K562 (cell line): Measurements from ENCODE around the gene ZNF616. TPM values are rescaled to one million over a fixed set of nuclear protein-coding genes. Genes with fewer than 3 reads are reported as not detected.
A peak's percentile ranks its signal among the peaks of the same experiment; 100 is the strongest.

Experiments used
- C11orf30 ChIP-seq: fragments of 450-650 bp; IDR thresholded peaks from 2 replicates; pipeline ENCODE4 v1.6.1; 2016; ENCODE audit warnings: low read depth, mild to moderate bottlenecking
- CREBBP ChIP-seq: IDR thresholded peaks from one replicate; pipeline ENCODE4 v1.6.1; 2012; ENCODE audit warnings: low read depth, mild to moderate bottlenecking, control low read depth, inconsistent platforms, low read length
- MCM2 ChIP-seq: fragments of 450-650 bp; IDR thresholded peaks from 2 replicates; pipeline ENCODE4 v1.6.1; 2017; ENCODE audit warnings: low read depth, mild to moderate bottlenecking
- PHTF2 ChIP-seq: fragments of 250-450 bp; sonication (Bioruptor Pico); IDR thresholded peaks from 2 replicates; pipeline ENCODE4 v1.5.0; 2021; ENCODE audit warnings: mild to moderate bottlenecking
- PURB ChIP-seq: sonication (generic); formaldehyde crosslinking; IDR thresholded peaks from 2 replicates; pipeline ENCODE4 v1.9.0; 2021; ENCODE audit warnings: low read depth, mild to moderate bottlenecking, missing genetic modification reagents
- SMAD4 ChIP-seq: fragments of 250-450 bp; sonication (Bioruptor Pico); conservative IDR thresholded peaks from 2 replicates; pipeline ENCODE4 v1.8.0; 2021; ENCODE audit warnings: inconsistent platforms, mild to moderate bottlenecking, moderate library complexity
- SUPT5H ChIP-seq: fragments of 450-650 bp; IDR thresholded peaks from 2 replicates; pipeline ENCODE4 v1.6.1; 2016
- TBL1XR1 ChIP-seq, 2 experiments: IDR thresholded peaks; 2 replicates each; pipeline ENCODE4 v1.6.1; 2012; ENCODE audit warnings: improper control_type of control experiment in 2 of 2, low read length in 2 of 2, mild to moderate bottlenecking in 1 of 2
- TEAD4 ChIP-seq, 2 experiments: sonication (generic) in 1 of 2; formaldehyde crosslinking in 1 of 2; IDR thresholded peaks; 2 replicates each; pipeline versions ENCODE4 v1.6.1 to v1.8.0; 2012 to 2022; ENCODE audit warnings: borderline replicate concordance in 1 of 2, inconsistent platforms in 1 of 2, low read length in 1 of 2, mild to moderate bottlenecking in 1 of 2, missing genetic modification reagents in 1 of 2
- ZFP1 ChIP-seq: fragments of 450-650 bp; formaldehyde crosslinking; IDR thresholded peaks from 2 replicates; pipeline ENCODE4 v1.4.0; 2020; ENCODE audit warnings: mild to moderate bottlenecking, mixed read lengths
- ZNF12 ChIP-seq: sonication (generic); formaldehyde crosslinking; IDR thresholded peaks from 2 replicates; pipeline ENCODE4 v1.4.0; 2020; ENCODE audit warnings: mild to moderate bottlenecking, missing genetic modification reagents
- ZNF354B ChIP-seq: fragments of 250-450 bp; sonication (Bioruptor Pico); IDR thresholded peaks from 2 replicates; pipeline ENCODE4 v1.4.0; 2020
- polyA plus RNA-seq, 8 experiments: library from polyadenylated mRNA; depleted of rRNA in 4 of 8; stranded (reverse) in 5 of 8; unstranded in 3 of 8; fragments of >200 nt; fragmentation: Nextera tagmentation in 2 of 8; fragmentation: Illumina TruSeq in 1 of 8; extraction: Ambion mirVana in 2 of 8; extraction: Trizol in 1 of 8; gene quantifications; 2 replicates each; pipeline versions ENCODE4 v1.2.1 to v1.2.3, GENCODE V29; 2011 to 2014; ENCODE audit warnings: inconsistent platforms in 1 of 8, missing spikeins in 1 of 8
- total RNA-seq, 7 experiments: library from RNA; depleted of rRNA in 6 of 7; stranded (reverse); fragments of >200 nt in 6 of 7; fragmentation: Illumina TruSeq in 2 of 7; extraction: Trizol in 2 of 7; gene quantifications; 2 replicates each; pipeline versions ENCODE4 v1.2.1 to v1.2.3, GENCODE V29; 2011 to 2021; ENCODE audit warnings: low replicate concordance in 1 of 7
- TF ChIP-seq, protein P1 (sequence below): fragments of 450-650 bp; conservative IDR thresholded peaks from 2 replicates; pipeline ENCODE4 v1.6.1; 2016; ENCODE audit warnings: missing genetic modification characterization, low read depth, mild to moderate bottlenecking, control low read depth, missing compliant biosample characterization
- TF ChIP-seq, protein P2 (sequence below): fragments of 150-350 bp; conservative IDR thresholded peaks from 2 replicates; pipeline ENCODE4 v1.6.1; 2014; ENCODE audit warnings: low read length
- TF ChIP-seq, protein P3 (sequence below): fragments of 250-450 bp; sonication (Bioruptor Pico); IDR thresholded peaks from 2 replicates; pipeline ENCODE4 v1.8.0; 2021; ENCODE audit warnings: moderate library complexity, mild to moderate bottlenecking, inconsistent platforms
- TF ChIP-seq, protein P4 (sequence below), 3 experiments: fragments of 200-800 bp in 1 of 3; fragments of 250-450 bp in 1 of 3; fragments of 450-650 bp in 1 of 3; sonication (Bioruptor Pico) in 1 of 3; sonication (Bioruptor generic) in 1 of 3; formaldehyde crosslinking in 1 of 3; IDR thresholded peaks; 2 replicates each; pipeline versions ENCODE4 v1.6.1 to v1.8.0; 2016 to 2022; ENCODE audit warnings: mild to moderate bottlenecking in 2 of 3, missing genetic modification characterization in 2 of 3, missing compliant biosample characterization in 1 of 3, moderate library complexity in 1 of 3

ZNF616 gene
- total and polyA plus RNA-seq, 9 of the 15 experiments (the other 6 are each of a cell fraction or from before 2014, with no cell fraction given) = 3.4 to 13.0 (median 6.7) TPM

DNA sequence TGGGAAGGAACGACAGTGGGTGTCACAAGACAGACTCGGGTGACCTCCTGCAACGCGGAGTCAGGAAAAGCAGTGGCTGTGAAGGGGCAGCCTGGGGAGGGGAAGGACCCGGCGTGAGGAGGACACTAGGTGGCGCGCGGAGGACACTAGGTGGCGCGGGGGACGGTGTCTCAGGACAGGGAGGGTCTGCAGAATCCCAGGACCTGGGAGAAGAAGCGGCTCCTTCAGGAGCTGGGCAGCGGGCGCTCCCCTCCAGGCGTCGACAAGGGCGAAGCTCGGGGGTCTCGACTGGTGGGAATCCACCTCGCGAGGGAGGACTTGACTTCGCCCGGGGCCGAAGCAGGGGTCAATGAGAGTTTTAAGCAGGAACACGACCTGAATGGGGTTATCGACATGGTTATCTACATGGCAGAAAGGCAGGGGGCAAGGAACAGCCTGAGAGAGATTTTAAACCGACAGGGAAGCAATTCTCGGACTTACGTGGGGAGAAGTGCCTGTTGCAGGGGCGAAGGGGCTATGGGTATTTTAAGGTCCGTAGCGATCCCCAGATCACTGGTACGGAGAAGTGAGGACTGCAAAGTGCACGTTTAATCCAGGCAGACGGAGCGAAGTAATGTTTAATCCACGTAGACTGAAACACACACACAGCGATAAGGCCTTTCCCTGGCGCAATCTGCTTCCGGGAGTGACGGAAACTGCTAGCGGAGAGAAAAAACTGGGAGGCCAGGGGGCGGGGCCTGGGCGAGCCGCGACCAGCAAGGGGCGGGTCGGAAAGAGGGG, at the start of gene ZNF616 (continued):
- TF ChIP-seq ZFP1 (CRISPR knock-in tag) (no peak), ZNF354B (CRISPR knock-in tag) (no peak), MCM2 (no peak; the same call in 1 of the 2 replicates), TEAD4 (IDR thresholded peaks at IDR 0.05; ENCODE audit: low read length) (0 out of 2 replicates have a peak, but pooled peaks have one; percentile 16), TEAD4 (CRISPR knock-in tag; IDR thresholded peaks at IDR 0.05; ENCODE audit: borderline replicate concordance) (no peak), CREBBP (no peak), TBL1XR1 (IDR thresholded peaks at IDR 0.05; ENCODE audit: low read length in 2 of 2) (no peak), SMAD4 (CRISPR knock-in tag) (no peak; the same call in 1 of the 2 replicates), PURB (CRISPR knock-in tag) (no peak), SUPT5H (peak; percentile 79), C11orf30 (peak; percentile 55), ZNF12 (CRISPR knock-in tag) (no peak), PHTF2 (CRISPR knock-in tag) (no peak)
- TF ChIP-seq, protein P1, sequence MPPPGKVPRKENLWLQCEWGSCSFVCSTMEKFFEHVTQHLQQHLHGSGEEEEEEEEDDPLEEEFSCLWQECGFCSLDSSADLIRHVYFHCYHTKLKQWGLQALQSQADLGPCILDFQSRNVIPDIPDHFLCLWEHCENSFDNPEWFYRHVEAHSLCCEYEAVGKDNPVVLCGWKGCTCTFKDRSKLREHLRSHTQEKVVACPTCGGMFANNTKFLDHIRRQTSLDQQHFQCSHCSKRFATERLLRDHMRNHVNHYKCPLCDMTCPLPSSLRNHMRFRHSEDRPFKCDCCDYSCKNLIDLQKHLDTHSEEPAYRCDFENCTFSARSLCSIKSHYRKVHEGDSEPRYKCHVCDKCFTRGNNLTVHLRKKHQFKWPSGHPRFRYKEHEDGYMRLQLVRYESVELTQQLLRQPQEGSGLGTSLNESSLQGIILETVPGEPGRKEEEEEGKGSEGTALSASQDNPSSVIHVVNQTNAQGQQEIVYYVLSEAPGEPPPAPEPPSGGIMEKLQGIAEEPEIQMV (tag) = no peak
- TF ChIP-seq, protein P2, sequence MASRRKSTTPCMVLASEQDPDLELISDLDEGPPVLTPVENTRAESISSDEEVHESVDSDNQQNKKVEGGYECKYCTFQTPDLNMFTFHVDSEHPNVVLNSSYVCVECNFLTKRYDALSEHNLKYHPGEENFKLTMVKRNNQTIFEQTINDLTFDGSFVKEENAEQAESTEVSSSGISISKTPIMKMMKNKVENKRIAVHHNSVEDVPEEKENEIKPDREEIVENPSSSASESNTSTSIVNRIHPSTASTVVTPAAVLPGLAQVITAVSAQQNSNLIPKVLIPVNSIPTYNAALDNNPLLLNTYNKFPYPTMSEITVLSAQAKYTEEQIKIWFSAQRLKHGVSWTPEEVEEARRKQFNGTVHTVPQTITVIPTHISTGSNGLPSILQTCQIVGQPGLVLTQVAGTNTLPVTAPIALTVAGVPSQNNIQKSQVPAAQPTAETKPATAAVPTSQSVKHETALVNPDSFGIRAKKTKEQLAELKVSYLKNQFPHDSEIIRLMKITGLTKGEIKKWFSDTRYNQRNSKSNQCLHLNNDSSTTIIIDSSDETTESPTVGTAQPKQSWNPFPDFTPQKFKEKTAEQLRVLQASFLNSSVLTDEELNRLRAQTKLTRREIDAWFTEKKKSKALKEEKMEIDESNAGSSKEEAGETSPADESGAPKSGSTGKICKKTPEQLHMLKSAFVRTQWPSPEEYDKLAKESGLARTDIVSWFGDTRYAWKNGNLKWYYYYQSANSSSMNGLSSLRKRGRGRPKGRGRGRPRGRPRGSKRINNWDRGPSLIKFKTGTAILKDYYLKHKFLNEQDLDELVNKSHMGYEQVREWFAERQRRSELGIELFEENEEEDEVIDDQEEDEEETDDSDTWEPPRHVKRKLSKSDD = 0 out of 2 replicates have a peak, but pooled peaks have one; percentile 64
- TF ChIP-seq, protein P3, sequence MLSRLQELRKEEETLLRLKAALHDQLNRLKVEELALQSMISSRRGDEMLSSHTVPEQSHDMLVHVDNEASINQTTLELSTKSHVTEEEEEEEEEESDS (CRISPR knock-in tag) = no peak
- TF ChIP-seq, protein P4, sequence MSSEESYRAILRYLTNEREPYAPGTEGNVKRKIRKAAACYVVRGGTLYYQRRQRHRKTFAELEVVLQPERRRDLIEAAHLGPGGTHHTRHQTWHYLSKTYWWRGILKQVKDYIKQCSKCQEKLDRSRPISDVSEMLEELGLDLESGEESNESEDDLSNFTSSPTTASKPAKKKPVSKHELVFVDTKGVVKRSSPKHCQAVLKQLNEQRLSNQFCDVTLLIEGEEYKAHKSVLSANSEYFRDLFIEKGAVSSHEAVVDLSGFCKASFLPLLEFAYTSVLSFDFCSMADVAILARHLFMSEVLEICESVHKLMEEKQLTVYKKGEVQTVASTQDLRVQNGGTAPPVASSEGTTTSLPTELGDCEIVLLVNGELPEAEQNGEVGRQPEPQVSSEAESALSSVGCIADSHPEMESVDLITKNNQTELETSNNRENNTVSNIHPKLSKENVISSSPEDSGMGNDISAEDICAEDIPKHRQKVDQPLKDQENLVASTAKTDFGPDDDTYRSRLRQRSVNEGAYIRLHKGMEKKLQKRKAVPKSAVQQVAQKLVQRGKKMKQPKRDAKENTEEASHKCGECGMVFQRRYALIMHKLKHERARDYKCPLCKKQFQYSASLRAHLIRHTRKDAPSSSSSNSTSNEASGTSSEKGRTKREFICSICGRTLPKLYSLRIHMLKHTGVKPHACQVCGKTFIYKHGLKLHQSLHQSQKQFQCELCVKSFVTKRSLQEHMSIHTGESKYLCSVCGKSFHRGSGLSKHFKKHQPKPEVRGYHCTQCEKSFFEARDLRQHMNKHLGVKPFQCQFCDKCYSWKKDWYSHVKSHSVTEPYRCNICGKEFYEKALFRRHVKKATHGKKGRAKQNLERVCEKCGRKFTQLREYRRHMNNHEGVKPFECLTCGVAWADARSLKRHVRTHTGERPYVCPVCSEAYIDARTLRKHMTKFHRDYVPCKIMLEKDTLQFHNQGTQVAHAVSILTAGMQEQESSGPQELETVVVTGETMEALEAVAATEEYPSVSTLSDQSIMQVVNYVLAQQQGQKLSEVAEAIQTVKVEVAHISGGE (CRISPR knock-in tag; IDR thresholded peaks at IDR 0.05) = peak; percentile 88 to 99 (median 95)
